ENCODE measurements around the gene RNF213. TPM values are rescaled to one million over a fixed set of nuclear protein-coding genes. Genes with fewer than 3 reads are reported as not detected.

RNF213 gene
- total RNA-seq, 1 experiment from 2014 or later = 71.4 TPM

DNA sequence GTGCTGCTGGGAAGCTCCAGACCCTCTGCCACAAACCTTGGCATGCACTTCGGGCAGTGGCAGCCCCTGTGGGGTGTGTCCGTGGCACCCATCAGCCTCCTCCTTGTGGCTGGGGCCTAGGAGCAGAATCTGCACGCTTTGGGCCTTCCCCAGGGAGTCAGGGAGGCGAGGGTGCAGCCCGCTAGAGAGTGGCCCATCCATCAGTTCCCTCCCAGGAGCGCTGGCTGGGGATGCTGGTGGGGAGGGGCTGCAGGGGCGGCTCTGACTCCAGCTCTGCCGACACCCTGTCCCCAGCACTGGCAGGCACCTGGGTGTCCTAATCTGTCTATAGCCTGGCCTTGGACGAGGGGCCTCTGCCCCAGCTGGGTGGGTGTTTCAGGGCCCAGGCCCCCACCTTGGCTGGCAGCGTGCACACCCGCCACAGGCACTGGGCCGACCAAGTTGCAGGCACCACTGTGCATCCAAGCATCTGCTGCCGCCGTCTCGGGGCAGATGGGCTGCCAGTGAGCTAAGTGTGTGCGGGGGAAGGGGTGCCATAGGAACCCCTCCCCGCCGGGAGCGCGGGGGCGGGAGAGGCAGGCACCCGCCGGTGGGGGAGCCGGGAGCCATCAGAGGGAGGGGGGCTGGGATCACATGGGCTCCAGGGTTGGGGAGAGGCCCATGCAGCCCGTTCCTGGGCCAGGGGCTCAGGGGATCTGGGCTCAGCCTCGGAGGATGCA is 184.5 kb downstream of the RNF213 start:
- H3K79me2 ChIP-seq (ENCODE audit: low read length) = no peaks in the 10 kb centered on the region
- no peak overlapping the region for H3K4me3 ChIP-seq (ENCODE audit: low read length)
- no peak overlapping the region for H2AFZ ChIP-seq (ENCODE audit: low read length)
- POLR2A ChIA-PET (ENCODE audit: unreplicated experiment) = no interaction called here
- no peaks in the 10 kb centered on the region for H3K27me3 ChIP-seq (ENCODE audit: low read length)
- intact Hi-C loops (cut with micrococcal nuclease) = no loop called here
- H3K4me2 ChIP-seq (ENCODE audit: low read length) = no peak overlapping the region
- H3K9me3 ChIP-seq (ENCODE audit: low read length) = no peaks in the 10 kb centered on the region
- TF ChIP-seq EZH2 (IDR thresholded peaks at IDR 0.05; ENCODE audit: low read length, unreplicated experiment) = no peak
- no peak for TF ChIP-seq CTCF (conservative IDR thresholded peaks at IDR 0.05; ENCODE audit: low read depth, low read length)
- TF ChIP-seq EZH2phosphoT487 (IDR thresholded peaks at IDR 0.05; ENCODE audit: borderline replicate concordance, low read length) = no peak
- DNase-seq (no peak), ATAC-seq (no peak)
- no peak overlapping the region for H3K27ac ChIP-seq (ENCODE audit: low read length)
- no peaks in the 10 kb centered on the region for H3F3A ChIP-seq (ENCODE audit: low read length, unreplicated experiment)
- H3K9ac ChIP-seq (ENCODE audit: low read length) = no peak overlapping the region
- no peaks in the 10 kb centered on the region for H3K4me1 ChIP-seq (ENCODE audit: insufficient read depth, low read length)
- no peaks in the 10 kb centered on the region for H3K9me2 ChIP-seq (replicated peaks; ENCODE audit: low read length)
- H3K36me3 ChIP-seq (ENCODE audit: low read depth, low read length) = no peaks in the 10 kb centered on the region
- no TSS peak for BruUV-seq (replicated peaks)
- CTCF ChIA-PET = no interaction called here
- no peaks in the 10 kb centered on the region for H4K20me1 ChIP-seq (ENCODE audit: low read length)

GRCh38 chr17:80445726-80446110 is 185.1 kb downstream of the RNF213 start:
- no peaks in the 10 kb centered on the region for H3K36me3 ChIP-seq (ENCODE audit: low read depth, low read length)
- H3K9me3 ChIP-seq (ENCODE audit: low read length) = no peaks in the 10 kb centered on the region
- POLR2A ChIA-PET (ENCODE audit: unreplicated experiment) = no interaction called here
- no peak for ATAC-seq
- TF ChIP-seq EZH2phosphoT487 (IDR thresholded peaks at IDR 0.05; ENCODE audit: borderline replicate concordance, low read length) (no peak), EZH2 (IDR thresholded peaks at IDR 0.05; ENCODE audit: low read length, unreplicated experiment) (no peak), CTCF (conservative IDR thresholded peaks at IDR 0.05; ENCODE audit: low read depth, low read length) (no peak)
- H3K4me2 ChIP-seq (ENCODE audit: low read length) = no peak overlapping the region
- no peaks in the 10 kb centered on the region for H3F3A ChIP-seq (ENCODE audit: low read length, unreplicated experiment)
- no peak overlapping the region for H3K4me3 ChIP-seq (ENCODE audit: low read length)
- no peaks in the 10 kb centered on the region for H3K27me3 ChIP-seq (ENCODE audit: low read length)
- H3K9me2 ChIP-seq (replicated peaks; ENCODE audit: low read length) = no peaks in the 10 kb centered on the region
- H3K9ac ChIP-seq (ENCODE audit: low read length) = no peak overlapping the region
- CTCF ChIA-PET = no interaction called here
- intact Hi-C loops (cut with micrococcal nuclease) = no loop called here
- BruUV-seq (replicated peaks) = no TSS peak
- H2AFZ ChIP-seq (ENCODE audit: low read length) = no peak overlapping the region
- DNase-seq = no peak
- no peaks in the 10 kb centered on the region for H4K20me1 ChIP-seq (ENCODE audit: low read length)
- no peaks in the 10 kb centered on the region for H3K79me2 ChIP-seq (ENCODE audit: low read length)
- H3K27ac ChIP-seq (ENCODE audit: low read length) = no peak overlapping the region
- H3K4me1 ChIP-seq (ENCODE audit: insufficient read depth, low read length) = no peaks in the 10 kb centered on the region

GRCh38 chr17:80446645-80447405 is 186.2 kb downstream of the RNF213 start:
- H3K9ac ChIP-seq (ENCODE audit: low read length) = no peak overlapping the region
- no peaks in the 10 kb centered on the region for H4K20me1 ChIP-seq (ENCODE audit: low read length)
- H3K27ac ChIP-seq (ENCODE audit: low read length) = no peak overlapping the region
- ChIA-PET CTCF (no interaction called here), POLR2A (ENCODE audit: unreplicated experiment) (no interaction called here)
- no peaks in the 10 kb centered on the region for H3K79me2 ChIP-seq (ENCODE audit: low read length)
- no peaks in the 10 kb centered on the region for H3K9me3 ChIP-seq (ENCODE audit: low read length)
- H3K4me3 ChIP-seq (ENCODE audit: low read length) = no peak overlapping the region
- H3F3A ChIP-seq (ENCODE audit: low read length, unreplicated experiment) = no peaks in the 10 kb centered on the region
- no peaks in the 10 kb centered on the region for H3K27me3 ChIP-seq (ENCODE audit: low read length)
- ATAC-seq (peak; percentile 9), DNase-seq (peak; percentile 28)
- H3K4me2 ChIP-seq (ENCODE audit: low read length) = no peak overlapping the region
- BruUV-seq (replicated peaks) = no TSS peak
- intact Hi-C loops (cut with micrococcal nuclease) = no loop called here
- H3K4me1 ChIP-seq (ENCODE audit: insufficient read depth, low read length) = no peaks in the 10 kb centered on the region
- H3K36me3 ChIP-seq (ENCODE audit: low read depth, low read length) = no peaks in the 10 kb centered on the region
- TF ChIP-seq CTCF (conservative IDR thresholded peaks at IDR 0.05; ENCODE audit: low read depth, low read length) (no peak), EZH2 (IDR thresholded peaks at IDR 0.05; ENCODE audit: low read length, unreplicated experiment) (no peak), EZH2phosphoT487 (IDR thresholded peaks at IDR 0.05; ENCODE audit: borderline replicate concordance, low read length) (no peak)
- no peaks in the 10 kb centered on the region for H3K9me2 ChIP-seq (replicated peaks; ENCODE audit: low read length)
- H2AFZ ChIP-seq (ENCODE audit: low read length) = no peak overlapping the region
